Measurements from ENCODE around the gene WLS.

The WLS gene

GRCh38 chr1:68221001-68221979 lies 11.0 kb downstream of the WLS start:
- DNase-seq = no peak
- Histone ChIP-seq H3K27ac (ENCODE audit: low read length) (no peak overlapping the region), H3K27me3 (replicated peaks; ENCODE audit: insufficient read depth, low read length) (no peaks in the 10 kb centered on the region), H4K20me1 (ENCODE audit: insufficient read depth, low read length) (no peaks in the 10 kb centered on the region), H3K79me2 (ENCODE audit: low read length) (no peaks in the 10 kb centered on the region), H3K9ac (ENCODE audit: low read length) (no peak overlapping the region), H3K4me2 (ENCODE audit: low read depth, low read length) (no peak overlapping the region), H3F3A (ENCODE audit: insufficient read depth, low read length) (no peaks in the 10 kb centered on the region), H3K4me3 (ENCODE audit: low read length) (no peak overlapping the region), H2AFZ (ENCODE audit: low read length) (no peak overlapping the region), H3K9me3 (replicated peaks; ENCODE audit: insufficient read depth, low read length) (no peaks in the 10 kb centered on the region), H3K9me2 (replicated peaks; ENCODE audit: insufficient read depth, low read length) (no peaks in the 10 kb centered on the region), H3K36me3 (replicated peaks; ENCODE audit: insufficient read depth, low read length) (no peaks in the 10 kb centered on the region), H3K4me1 (ENCODE audit: low read length) (no peaks in the 10 kb centered on the region)
- no peak for TF ChIP-seq EZH2phosphoT487 (IDR thresholded peaks at IDR 0.05; ENCODE audit: low read length)
- no peak for TF ChIP-seq EZH2 (optimal IDR thresholded peaks at IDR 0.05; ENCODE audit: low read depth, low read length)
- TF ChIP-seq CTCF (IDR thresholded peaks at IDR 0.05; ENCODE audit: low read length) = no peak

GRCh38 chr1:68220420-68220819 lies 11.9 kb downstream of the WLS start:
- Histone ChIP-seq H3K9me2 (replicated peaks; ENCODE audit: insufficient read depth, low read length) (no peaks in the 10 kb centered on the region), H3K27me3 (replicated peaks; ENCODE audit: insufficient read depth, low read length) (no peaks in the 10 kb centered on the region), H3K27ac (ENCODE audit: low read length) (no peak overlapping the region), H3K79me2 (ENCODE audit: low read length) (no peaks in the 10 kb centered on the region), H3F3A (ENCODE audit: insufficient read depth, low read length) (no peaks in the 10 kb centered on the region), H3K36me3 (replicated peaks; ENCODE audit: insufficient read depth, low read length) (no peaks in the 10 kb centered on the region), H3K9me3 (replicated peaks; ENCODE audit: insufficient read depth, low read length) (no peaks in the 10 kb centered on the region), H3K9ac (ENCODE audit: low read length) (no peak overlapping the region), H2AFZ (ENCODE audit: low read length) (no peak overlapping the region), H3K4me1 (ENCODE audit: low read length) (no peaks in the 10 kb centered on the region), H3K4me2 (ENCODE audit: low read depth, low read length) (no peak overlapping the region), H4K20me1 (ENCODE audit: insufficient read depth, low read length) (no peaks in the 10 kb centered on the region), H3K4me3 (ENCODE audit: low read length) (no peak overlapping the region)
- DNase-seq = no peak
- TF ChIP-seq CTCF (IDR thresholded peaks at IDR 0.05; ENCODE audit: low read length) (no peak), EZH2 (optimal IDR thresholded peaks at IDR 0.05; ENCODE audit: low read depth, low read length) (no peak), EZH2phosphoT487 (IDR thresholded peaks at IDR 0.05; ENCODE audit: low read length) (no peak)

- H3K79me2 ChIP-seq (ENCODE audit: low read length) = no peaks in the 10 kb centered on the region
Measured at GRCh38 chr1:68218490-68218889, 13.8 kb downstream of the WLS start.

More at GRCh38 chr1:68218490-68218889, 13.8 kb downstream of the WLS start:
- H3K27ac ChIP-seq (ENCODE audit: low read length) = no peak overlapping the region
- no peak overlapping the region for H2AFZ ChIP-seq (ENCODE audit: low read length)
- no peaks in the 10 kb centered on the region for H3K9me2 ChIP-seq (replicated peaks; ENCODE audit: insufficient read depth, low read length)
- no peak for TF ChIP-seq CTCF (IDR thresholded peaks at IDR 0.05; ENCODE audit: low read length)
- TF ChIP-seq EZH2 (optimal IDR thresholded peaks at IDR 0.05; ENCODE audit: low read depth, low read length) = no peak
- no peak for TF ChIP-seq EZH2phosphoT487 (IDR thresholded peaks at IDR 0.05; ENCODE audit: low read length)
- H3F3A ChIP-seq (ENCODE audit: insufficient read depth, low read length) = no peaks in the 10 kb centered on the region
- no peak overlapping the region for H3K9ac ChIP-seq (ENCODE audit: low read length)
- no peak overlapping the region for H3K4me3 ChIP-seq (ENCODE audit: low read length)
- H3K27me3 ChIP-seq (replicated peaks; ENCODE audit: insufficient read depth, low read length) = no peaks in the 10 kb centered on the region
- H3K9me3 ChIP-seq (replicated peaks; ENCODE audit: insufficient read depth, low read length) = no peaks in the 10 kb centered on the region
- H3K4me2 ChIP-seq (ENCODE audit: low read depth, low read length) = no peak overlapping the region
- no peaks in the 10 kb centered on the region for H4K20me1 ChIP-seq (ENCODE audit: insufficient read depth, low read length)
- no peaks in the 10 kb centered on the region for H3K36me3 ChIP-seq (replicated peaks; ENCODE audit: insufficient read depth, low read length)
- 0 out of 2 replicates have a peak, but pooled peaks cover 5% of the 10 kb centered on the region for H3K4me1 ChIP-seq (ENCODE audit: low read length)
- no peak for DNase-seq
